K562 (cell line): ENCODE data around the gene ESRRB. TPM values are rescaled to one million over a fixed set of nuclear protein-coding genes. Genes with fewer than 3 reads are reported as not detected.

Source experiments
- ATAC-seq: fragments of 200-7000 bp; cut with Tn5 transposase; 3 replicates; pipeline ENCODE4 v1.9.1; 2020; ENCODE audit warnings: moderate library complexity
- BruUV-seq: library from RNA; stranded (reverse); fragments of 400-500 nt; replicated peaks from 2 replicates; lab custom pipeline; 2021; lab: Mats Ljungman, UMichigan
- CTCF ChIA-PET: fragments of 300-600 bp; formaldehyde crosslinking; extraction: SDS; loops from one replicate; lab custom pipeline; 2021; ENCODE audit warnings: low intra/inter-chr PET ratio; lab: Yijun Ruan, JAX
- POLR2A ChIA-PET: fragments of 300-600, 350-650 bp; sonication (Branson Sonifier 250); formaldehyde crosslinking; extraction: SDS; loops from one replicate; lab custom pipeline; 2021; ENCODE audit warnings: antibody characterized with exemption, inconsistent platforms; lab: Yijun Ruan, JAX
- DNase-seq, 4 experiments: peaks; one replicate each; pipeline versions ENCODE4 v3.0.0 to v3.0.0-alpha.2; 2011 to 2018; ENCODE audit warnings: low spot score in 3 of 4, mixed read lengths in 3 of 4; ENCODE audit errors: extremely low read depth in 1 of 4
- FAIRE-seq: peaks from 2 replicates; lab custom pipeline; 2011; peaks lifted over from hg19 to GRCh38; lab: Jason Lieb, UNC
- H2AFZ ChIP-seq: 2 replicates; pipeline ENCODE4 v1.6.0; 2011; ENCODE audit warnings: low read depth, low read length, control low read depth, inconsistent platforms
- H3K27ac ChIP-seq: fragments of 200-600 bp; 3 replicates; pipeline ENCODE4 v1.8.0; 2011; ENCODE audit warnings: low read depth, mild to moderate bottlenecking, control low read depth, inconsistent platforms, low read length, moderate library complexity, mixed read lengths; ENCODE audit errors: extremely low read depth
- H3K27me3 ChIP-seq, 2 experiments: fragments of 300-600 bp in 1 of 2; 2 replicates in 1 of 2; 3 replicates in 1 of 2; pipeline versions ENCODE4 v1.6.0 to v1.8.0; 2011; ENCODE audit warnings: inconsistent platforms in 2 of 2, low read length in 2 of 2, mild to moderate bottlenecking in 1 of 2, mixed read lengths in 1 of 2, moderate library complexity in 1 of 2; ENCODE audit not compliant: control insufficient read depth in 2 of 2, insufficient read depth in 2 of 2
- H3K36me3 ChIP-seq: fragments of 300-600 bp; 3 replicates; pipeline ENCODE4 v1.8.0; 2011; ENCODE audit warnings: mild to moderate bottlenecking, low read length, inconsistent platforms; ENCODE audit not compliant: control insufficient read depth, insufficient read depth
- H3K4me1 ChIP-seq, 2 experiments: fragments of 200-600 bp in 1 of 2; replicated peaks in 1 of 2; 2 replicates in 1 of 2; 3 replicates in 1 of 2; pipeline versions ENCODE4 v1.5.1 to v1.8.0; 2011; ENCODE audit warnings: inconsistent platforms in 2 of 2, low read length in 2 of 2, mild to moderate bottlenecking in 1 of 2, mixed read lengths in 1 of 2, moderate library complexity in 1 of 2; ENCODE audit not compliant: control insufficient read depth in 2 of 2, insufficient read depth in 2 of 2
- H3K4me2 ChIP-seq: 2 replicates; pipeline ENCODE4 v1.6.1; 2011; ENCODE audit warnings: low read length, control low read depth, inconsistent platforms, mixed read lengths; ENCODE audit not compliant: insufficient read depth
- H3K4me3 ChIP-seq: fragments of 200-600 bp; sonication (generic), shearing (Covaris generic); 2 replicates; pipeline ENCODE4 v1.5.1; 2016; ENCODE audit warnings: control low read depth, inconsistent platforms
- H3K79me2 ChIP-seq: fragments of 200-600 bp; 3 replicates; pipeline ENCODE4 v1.8.0; 2011; ENCODE audit warnings: low read length, inconsistent platforms; ENCODE audit not compliant: control insufficient read depth, insufficient read depth
- H3K9ac ChIP-seq, 2 experiments: 2 replicates each; pipeline versions ENCODE4 v1.6.0 to v1.6.1; 2011; ENCODE audit warnings: low read depth in 2 of 2, low read length in 2 of 2, control low read depth in 1 of 2, inconsistent platforms in 1 of 2, mild to moderate bottlenecking in 1 of 2, mixed read lengths in 1 of 2; ENCODE audit not compliant: insufficient read depth in 1 of 2
- H3K9me1 ChIP-seq: one replicate; pipeline ENCODE4 v1.6.0; 2011; ENCODE audit warnings: inconsistent platforms, mild to moderate bottlenecking, low read length, moderate library complexity; ENCODE audit not compliant: control insufficient read depth, insufficient read depth
- H3K9me3 ChIP-seq: replicated peaks from 2 replicates; pipeline ENCODE4 v1.5.1; 2011; ENCODE audit warnings: low read depth, low read length, inconsistent platforms; ENCODE audit not compliant: control insufficient read depth, insufficient read depth
- H4K20me1 ChIP-seq: replicated peaks from 2 replicates; pipeline ENCODE4 v1.6.1; 2011; ENCODE audit warnings: low read length, inconsistent platforms, mixed read lengths; ENCODE audit not compliant: control insufficient read depth, insufficient read depth
- ARID2 ChIP-seq: fragments of 450-650 bp; IDR thresholded peaks from 2 replicates; pipeline ENCODE4 v1.6.1; 2017; ENCODE audit warnings: antibody characterized with exemption, mild to moderate bottlenecking
- CREB3 ChIP-seq: fragments of 450-650 bp; conservative IDR thresholded peaks from 2 replicates; pipeline ENCODE4 v1.6.1; 2016; ENCODE audit warnings: missing genetic modification characterization, low read depth, mild to moderate bottlenecking, missing compliant biosample characterization, moderate library complexity
- IRF2 ChIP-seq: sonication (generic); formaldehyde crosslinking; IDR thresholded peaks from 2 replicates; pipeline ENCODE4 v1.8.1; 2022; ENCODE audit warnings: mild to moderate bottlenecking, missing genetic modification reagents
- ZBTB11 ChIP-seq, 3 experiments: fragments of 200-800 bp in 1 of 3; fragments of 250-450 bp in 1 of 3; fragments of 450-650 bp in 1 of 3; sonication (Bioruptor Pico) in 1 of 3; sonication (Bioruptor generic) in 1 of 3; formaldehyde crosslinking in 1 of 3; IDR thresholded peaks; 2 replicates each; pipeline versions ENCODE4 v1.6.1 to v1.8.0; 2016 to 2022; ENCODE audit warnings: mild to moderate bottlenecking in 2 of 3, missing genetic modification characterization in 2 of 3, missing compliant biosample characterization in 1 of 3, moderate library complexity in 1 of 3
- ZNF224 ChIP-seq: sonication (generic); formaldehyde crosslinking; IDR thresholded peaks from 2 replicates; pipeline ENCODE4 v1.8.0; 2022; ENCODE audit warnings: mild to moderate bottlenecking, missing genetic modification reagents
- WGBS: fragments of 100-300 bp; shearing (Covaris generic); methylation state at CpG from one replicate; pipeline ENCODE4 v1.1.6; 2016; ENCODE audit warnings: low coverage, mixed read lengths; ENCODE audit not compliant: insufficient coverage; ENCODE audit errors: missing lambda C conversion rate; 5-methylcytosine and 5-hydroxymethylcytosine counted together
- in situ Hi-C: fragments of 300-500 bp; cut with MboI; formaldehyde crosslinking; loops from 4 replicates; pipeline ENCODE4 v1.15.0; 2018; ENCODE audit warnings: inconsistent platforms, mixed read lengths
- intact Hi-C: fragments of 100-400 bp; cut with micrococcal nuclease; formaldehyde crosslinking; loops from 2 replicates; pipeline ENCODE4 v1.14.2; 2022
- polyA plus RNA-seq, 8 experiments: library from polyadenylated mRNA; depleted of rRNA in 4 of 8; stranded (reverse) in 5 of 8; unstranded in 3 of 8; fragments of >200 nt; fragmentation: Nextera tagmentation in 2 of 8; fragmentation: Illumina TruSeq in 1 of 8; extraction: Ambion mirVana in 2 of 8; extraction: Trizol in 1 of 8; gene quantifications; 2 replicates each; pipeline versions ENCODE4 v1.2.1 to v1.2.3, GENCODE V29; 2011 to 2014; ENCODE audit warnings: inconsistent platforms in 1 of 8, missing spikeins in 1 of 8
- total RNA-seq, 7 experiments: library from RNA; depleted of rRNA in 6 of 7; stranded (reverse); fragments of >200 nt in 6 of 7; fragmentation: Illumina TruSeq in 2 of 7; extraction: Trizol in 2 of 7; gene quantifications; 2 replicates each; pipeline versions ENCODE4 v1.2.1 to v1.2.3, GENCODE V29; 2011 to 2021; ENCODE audit warnings: low replicate concordance in 1 of 7

ESRRB gene
- total and polyA plus RNA-seq, 9 of the 15 experiments (the other 6 are each of a cell fraction or from before 2014, with no cell fraction given) = 3.2 to 24.7 (median 14.5) TPM

- TF ChIP-seq ZBTB11 (CRISPR knock-in tag; IDR thresholded peaks at IDR 0.05) = no peak
- TF ChIP-seq ZNF224 (CRISPR knock-in tag) = no peak
- no peak for TF ChIP-seq CREB3 (tag)
Observed at GRCh38 chr14:76395161-76395560, 19.2 kb downstream of the ESRRB start (continued).

DNA sequence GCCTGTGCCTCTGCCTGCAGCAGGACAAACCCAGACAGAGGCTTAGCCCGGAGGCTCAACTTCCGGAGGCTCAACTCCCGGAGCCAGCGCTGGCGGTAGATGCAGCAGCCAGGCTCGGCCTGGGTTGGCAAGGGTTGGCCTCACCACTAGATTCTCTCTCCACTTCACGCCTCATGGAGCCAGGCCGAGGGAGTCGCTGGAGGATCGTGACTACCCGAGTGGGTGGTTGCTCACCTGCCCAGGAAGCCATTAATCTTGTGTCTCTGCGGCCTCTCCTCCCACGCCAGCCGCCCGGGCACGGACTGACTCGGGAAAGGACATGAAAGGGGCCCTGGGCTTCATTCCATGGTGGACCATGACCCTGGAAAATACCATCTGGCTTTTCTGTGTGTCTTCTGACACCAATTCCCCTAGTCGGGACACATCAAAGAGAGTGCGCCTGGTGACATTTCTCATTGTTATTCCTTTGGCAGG is 20.8 kb downstream of the ESRRB start:
- no peaks in the 10 kb centered on the region for H3K79me2 ChIP-seq
- H3K9me1 ChIP-seq = no peaks in the 10 kb centered on the region
- no peak overlapping the region for H3K27ac ChIP-seq
- H3K9me3 ChIP-seq = no peaks in the 10 kb centered on the region
- DNase-seq (no peak), ATAC-seq (no peak), FAIRE-seq (no peak)
- no peaks in the 10 kb centered on the region for H3K27me3 ChIP-seq
- in situ Hi-C loops = loop anchor here (10.0 to 25.0 kb wide), 2 partner anchors 352 to 684 kb away; no protein-coding TSS in a partner anchor
- no peak overlapping the region for H3K4me2 ChIP-seq
- no peak overlapping the region; a peak in 1 of 4 replicates for H3K9ac ChIP-seq
- CTCF ChIA-PET = no interaction called here
- BruUV-seq = no TSS peak
- TF ChIP-seq IRF2 (CRISPR knock-in tag) (no peak), ARID2 (no peak)
- no peak overlapping the region for H2AFZ ChIP-seq
- intact Hi-C loops = loop anchor here (10.0 kb wide), 1 partner anchor 248 kb away; no protein-coding TSS in a partner anchor
- no peaks in the 10 kb centered on the region for H3K4me1 ChIP-seq
- no peaks in the 10 kb centered on the region for H3K36me3 ChIP-seq
- no peak overlapping the region for H3K4me3 ChIP-seq
- POLR2A ChIA-PET = no interaction called here
- 72% methylated on average over 11 of the region's 19 CpGs for WGBS
- H4K20me1 ChIP-seq = no peaks in the 10 kb centered on the region; the same call in 1 of the 2 replicates
